Kidney (tissue), 14 donors: ENCODE results near the gene UNC119. TPM values are rescaled to one million over a fixed set of nuclear protein-coding genes. Genes with fewer than 3 reads are reported as not detected.
A peak's percentile ranks its signal among the peaks of the same experiment; 100 is the strongest.

ENCODE experiments used
- DNase-seq, 5 donors: peaks; one replicate each; pipeline ENCODE4 v3.0.0-alpha.2; 2013 to 2020
- FAIRE-seq: peaks from 2 replicates; lab custom pipeline; 2012; peaks lifted over from hg19 to GRCh38; lab: Jason Lieb, UNC
- H3K27ac ChIP-seq, 2 donors: one replicate each; pipeline ENCODE4 v1.7.0; 2013; ENCODE audit warnings: low read depth in 2 of 2, low read length in 2 of 2, inconsistent platforms in 1 of 2
- H3K27me3 ChIP-seq: one replicate; pipeline ENCODE4 v1.7.1; 2013; ENCODE audit warnings: low read length, inconsistent platforms; ENCODE audit not compliant: control insufficient read depth, insufficient read depth
- H3K36me3 ChIP-seq, 3 donors: one replicate each; pipeline versions ENCODE4 v1.7.0 to v1.7.1; 2013; ENCODE audit warnings: low read length in 3 of 3, control low read depth in 1 of 3, inconsistent platforms in 1 of 3; ENCODE audit not compliant: insufficient read depth in 3 of 3, control insufficient read depth in 2 of 3
- H3K4me1 ChIP-seq, 3 donors: one replicate each; pipeline versions ENCODE4 v1.7.0 to v1.7.1; 2013; ENCODE audit warnings: low read length in 3 of 3, inconsistent platforms in 1 of 3, low read depth in 1 of 3; ENCODE audit not compliant: control insufficient read depth in 2 of 3, insufficient read depth in 2 of 3
- H3K4me3 ChIP-seq, 3 donors: one replicate each; pipeline versions ENCODE4 v1.7.0 to v1.8.1; 2013; ENCODE audit warnings: low read length in 3 of 3, control low read depth in 1 of 3, inconsistent platforms in 1 of 3
- H3K9ac ChIP-seq, 3 donors: one replicate each; pipeline versions ENCODE4 v1.7.0 to v1.7.1; 2013; ENCODE audit warnings: low read length in 3 of 3, control low read depth in 1 of 3, inconsistent platforms in 1 of 3
- H3K9me3 ChIP-seq, 3 donors: one replicate each; pipeline versions ENCODE4 v1.7.0 to v1.7.1; 2013; ENCODE audit warnings: low read length in 3 of 3, control low read depth in 1 of 3, inconsistent platforms in 1 of 3; ENCODE audit not compliant: control insufficient read depth in 2 of 3, insufficient read depth in 1 of 3
- CTCF ChIP-seq: IDR thresholded peaks from 3 replicates; pipeline ENCODE4 v1.5.1; 2012; ENCODE audit warnings: mild to moderate bottlenecking, moderate library complexity, borderline replicate concordance; ENCODE audit not compliant: insufficient read depth; ENCODE audit errors: extremely low read depth
- intact Hi-C: fragments of 100-400 bp; cut with DNase I; formaldehyde crosslinking; loops from one replicate; pipeline ENCODE4 v1.11.1; 2022
- polyA plus RNA-seq: library from polyadenylated mRNA; stranded (reverse); fragments of 350-450 nt; fragmentation: Illumina TruSeq; extraction: RNeasy Lipid Tissue Mini Kit (QIAGEN cat#74804); gene quantifications from one replicate; pipeline ENCODE4 v1.2.3, GENCODE V29; 2014; ENCODE audit warnings: low read depth, low replicate concordance; ENCODE audit not compliant: insufficient read depth
- total RNA-seq: library from RNA; stranded (reverse); fragmentation: NEBNext Ultra II Directional; extraction: Animal tissue kit (Norgen Biotek cat#: 25700); gene quantifications from one replicate; pipeline ENCODE4 v1.2.1, GENCODE V29; 2021
- donor health status: control.
- donor health status: control.
- donor health status: control.
- donor health status: control.
- donor health status: control.
- donor health status: DM: yes; HTN: yes; CAD: no.
- donor health status: Normal renal cell carcinoma (clear cell type).

UNC119 gene
- total and polyA plus RNA-seq, 2 donors from 2014 or later = 19.0 to 60.7 TPM

DNA sequence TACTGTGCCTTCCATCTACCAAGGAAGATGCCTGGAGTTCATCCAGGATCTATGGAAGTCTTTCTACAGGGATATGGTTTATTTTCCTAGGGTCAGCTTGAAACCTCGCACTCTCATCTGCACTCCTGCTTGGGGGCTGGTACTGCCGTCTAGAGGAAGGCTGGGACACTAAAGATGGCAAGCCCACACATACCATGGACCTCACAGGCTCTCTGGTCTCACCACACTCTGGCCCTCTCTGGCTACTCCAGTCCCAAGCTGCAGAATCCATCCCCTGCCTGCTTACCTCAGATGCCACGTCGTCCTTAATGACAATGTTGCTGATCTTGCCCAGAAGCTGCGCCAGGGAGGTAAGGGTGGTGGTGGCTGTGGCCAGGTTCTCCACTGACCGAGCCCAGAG, 2.1 kb upstream of the UNC119 start:
- no peak overlapping the region for H3K27ac ChIP-seq
- no peak for TF ChIP-seq CTCF
- no peaks in the 10 kb centered on the region for H3K27me3 ChIP-seq
- peaks cover 7 to 45% (median 38%) of the 10 kb centered on the region in 3 donors for H3K36me3 ChIP-seq
- peak in 1 of 5 donors; percentile 48 for DNase-seq
- no peak overlapping the region for H3K4me3 ChIP-seq
- H3K9ac ChIP-seq = no peak overlapping the region
- intact Hi-C loops = no loop called here
- no peaks in the 10 kb centered on the region for H3K9me3 ChIP-seq
- H3K4me1 ChIP-seq = peaks cover 2 to 12% (median 8%) of the 10 kb centered on the region in 3 donors
- FAIRE-seq = no peak

GRCh38 chr17:28553000-28553505, 629 bp upstream of the UNC119 start:
- Histone ChIP-seq H3K9me3 (no peaks in the 10 kb centered on the region), H3K27ac (no peak overlapping the region), H3K27me3 (no peaks in the 10 kb centered on the region), H3K9ac (peak overlapping the region in 1 of 3 donors; percentile 66), H3K4me3 (peak overlapping the region in 2 of 3 donors; percentile 65 to 69), H3K36me3 (peaks cover 7 to 40% (median 35%) of the 10 kb centered on the region in 3 donors), H3K4me1 (peaks cover 2 to 12% (median 8%) of the 10 kb centered on the region in 3 donors)
- FAIRE-seq (no peak), DNase-seq (peak in 1 of 5 donors; percentile 19)
- intact Hi-C loops = no loop called here
- no peak for TF ChIP-seq CTCF

DNA sequence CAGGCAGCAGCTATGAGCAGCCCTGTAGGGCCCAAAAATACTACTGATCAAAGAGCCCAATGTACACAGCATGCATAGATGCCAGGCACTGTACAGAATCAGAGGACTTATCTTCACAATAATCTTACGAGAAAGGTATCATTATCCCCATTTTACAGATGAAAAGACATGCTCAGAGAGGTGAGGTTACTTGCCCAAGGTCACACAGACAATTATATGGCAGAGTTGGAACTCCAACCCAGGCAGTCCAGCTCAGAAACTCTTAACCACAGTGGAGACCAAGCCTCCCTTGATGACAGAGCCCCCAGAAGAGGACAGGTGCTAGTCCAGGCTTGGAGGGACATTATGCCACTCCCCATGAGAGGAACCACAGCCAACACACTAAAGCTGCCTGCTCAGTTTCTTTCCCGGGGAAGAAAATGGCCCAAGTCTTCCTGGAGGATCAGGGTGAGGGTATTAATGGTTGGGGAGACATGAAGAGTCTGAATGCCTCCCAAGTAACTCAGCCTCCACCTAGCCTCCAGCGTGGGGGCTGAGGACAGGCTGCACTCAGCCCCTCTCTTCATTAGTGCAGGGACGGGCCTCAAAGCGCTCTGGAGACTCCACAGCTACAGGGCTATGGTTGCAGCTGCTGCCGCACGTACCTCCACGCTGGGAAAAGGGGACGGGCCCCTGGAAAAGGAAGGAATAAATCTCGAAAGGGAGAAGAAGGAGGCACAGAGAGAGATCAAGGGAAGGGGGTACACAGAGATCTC, 826 bp downstream of the UNC119 start:
- DNase-seq (peak in 3 of 5 donors; percentile 37 to 71 (median 55)), FAIRE-seq (no peak)
- H3K27me3 ChIP-seq = no peaks in the 10 kb centered on the region
- peaks cover 2 to 12% (median 8%) of the 10 kb centered on the region in 3 donors for H3K4me1 ChIP-seq
- TF ChIP-seq CTCF = no peak
- H3K27ac ChIP-seq = no peak overlapping the region
- intact Hi-C loops = no loop called here
- H3K4me3 ChIP-seq = peak overlapping the region; percentile 13 to 69 (median 26)
- no peaks in the 10 kb centered on the region for H3K9me3 ChIP-seq
- peak overlapping the region in 2 of 3 donors; percentile 37 to 43 for H3K9ac ChIP-seq
- peaks cover 5 to 27% (median 23%) of the 10 kb centered on the region in 3 donors for H3K36me3 ChIP-seq
